OCI-LY7 (cell line): Measurements from ENCODE around the gene PCNX1. TPM values are rescaled to one million over a fixed set of nuclear protein-coding genes. Genes with fewer than 3 reads are reported as not detected.

Experiments used
- BruUV-seq: library from RNA; stranded (reverse); fragments of 400-500 nt; replicated peaks from 2 replicates; lab custom pipeline; 2021; lab: Mats Ljungman, UMichigan
- CTCF ChIA-PET: fragments of 300-600 bp; sonication (Branson Sonifier 250); formaldehyde crosslinking; loops from one replicate; lab custom pipeline; 2022; ENCODE audit warnings: antibody characterized with exemption; ENCODE audit not compliant: unreplicated experiment; lab: Charles Lee
- POLR2A ChIA-PET: fragments of 300-600 bp; sonication (Branson Sonifier 250); formaldehyde crosslinking; loops from one replicate; lab custom pipeline; 2022; ENCODE audit warnings: antibody characterized with exemption; lab: Charles Lee
- DNase-seq: peaks from one replicate; pipeline ENCODE4 v3.0.0-alpha.2; 2015; ENCODE audit warnings: low spot score
- H2AFZ ChIP-seq: fragments of 200-600 bp; sonication (generic), shearing (Covaris generic); 2 replicates; pipeline ENCODE4 v1.6.1; 2014; ENCODE audit warnings: mild to moderate bottlenecking, antibody characterized with exemption, low read length, moderate library complexity
- H3K27ac ChIP-seq: fragments of 200-600 bp; sonication (generic); 2 replicates; pipeline ENCODE4 v1.5.1; 2014; ENCODE audit warnings: mixed run types, low read depth, mild to moderate bottlenecking, moderate library complexity, low read length, inconsistent platforms; ENCODE audit not compliant: poor library complexity, severe bottlenecking
- H3K36me3 ChIP-seq: fragments of 200-600 bp; sonication (generic); 2 replicates; pipeline ENCODE4 v1.6.1; 2014; ENCODE audit warnings: mild to moderate bottlenecking, antibody characterized with exemption, low read length, moderate library complexity, mixed read lengths; ENCODE audit not compliant: insufficient read depth
- H3K4me1 ChIP-seq: fragments of 200-600 bp; sonication (generic); 2 replicates; pipeline ENCODE4 v1.5.1; 2014; ENCODE audit warnings: mild to moderate bottlenecking, low read length; ENCODE audit not compliant: insufficient read depth, poor library complexity, severe bottlenecking
- H3K4me2 ChIP-seq: fragments of 200-600 bp; sonication (generic); 2 replicates; pipeline ENCODE4 v1.6.1; 2014; ENCODE audit warnings: mild to moderate bottlenecking, low read length
- H3K4me3 ChIP-seq: fragments of 200-600 bp; sonication (generic); 2 replicates; pipeline ENCODE4 v1.5.1; 2014; ENCODE audit warnings: mild to moderate bottlenecking, low read depth, low read length; ENCODE audit not compliant: poor library complexity, severe bottlenecking
- H3K79me2 ChIP-seq: fragments of 200-600 bp; sonication (generic); 2 replicates; pipeline ENCODE4 v1.6.1; 2016; ENCODE audit warnings: low read depth, mild to moderate bottlenecking, low read length, moderate library complexity, mixed read lengths; ENCODE audit not compliant: insufficient read depth
- H3K9me2 ChIP-seq: fragments of 200-600 bp; sonication (generic); 2 replicates; pipeline ENCODE4 v1.6.1; 2016; ENCODE audit warnings: mild to moderate bottlenecking, low read length, mixed read lengths; ENCODE audit not compliant: insufficient read depth
- H3K9me3 ChIP-seq: fragments of 200-600 bp; sonication (generic); 2 replicates; pipeline ENCODE4 v1.6.1; 2014; ENCODE audit warnings: mild to moderate bottlenecking, mixed run types, low read length, mixed read lengths
- H4K20me1 ChIP-seq: fragments of 200-600 bp; sonication (generic); 2 replicates; pipeline ENCODE4 v1.6.1; 2014; ENCODE audit warnings: mild to moderate bottlenecking, antibody characterized with exemption, low read length, moderate library complexity, mixed read lengths; ENCODE audit not compliant: insufficient read depth
- EZH2phosphoT487 ChIP-seq: fragments of 200-600 bp; sonication (generic); IDR thresholded peaks from 2 replicates; pipeline ENCODE4 v1.6.1; 2018; ENCODE audit warnings: low read depth, borderline replicate concordance, mild to moderate bottlenecking, mixed run types, antibody characterized with exemption, low read length, moderate library complexity, mixed read lengths
- intact Hi-C: fragments of 100-400 bp; cut with micrococcal nuclease; formaldehyde crosslinking; loops from one replicate; pipeline ENCODE4 v1.10.0; 2022; ENCODE audit not compliant: unreplicated experiment
- total RNA-seq, 2 experiments: library from RNA; depleted of rRNA in 1 of 2; stranded (reverse); fragments of >200 nt in 1 of 2; shearing (Covaris generic) in 1 of 2; gene quantifications; 2 replicates each; pipeline ENCODE4 v1.2.3, GENCODE V29; 2014 to 2022
- TF ChIP-seq, protein P1 (sequence below): fragments of 200-600 bp; sonication (generic); conservative IDR thresholded peaks from 2 replicates; pipeline ENCODE4 v1.5.1; 2014; ENCODE audit warnings: mild to moderate bottlenecking, antibody characterized with exemption, low read length, moderate library complexity, mixed read lengths

PCNX1 gene
- total RNA-seq, 2 experiments from 2014 or later = 27.7 to 33.5 TPM

DNA sequence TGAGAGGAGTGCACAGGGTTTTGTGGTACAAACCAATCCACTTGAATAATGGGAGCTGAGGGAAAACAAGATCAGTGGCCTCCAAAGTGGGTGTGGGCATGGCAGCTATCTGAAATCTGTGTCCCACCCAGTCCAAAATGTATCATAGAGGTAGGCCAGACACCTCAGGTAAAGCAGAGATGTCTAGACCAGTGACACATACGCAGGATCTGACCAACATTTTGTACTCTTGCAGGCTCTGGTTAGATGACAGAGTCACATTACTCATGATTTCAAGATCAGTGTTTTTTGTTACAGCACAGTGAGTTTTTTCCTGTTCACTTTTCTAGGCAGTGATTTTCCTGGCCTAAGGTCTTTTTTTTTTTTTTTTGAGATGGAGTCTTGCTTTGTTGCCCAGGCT, 211.8 kb downstream of the PCNX1 start:
- Histone ChIP-seq H3K4me1 (peaks cover 61% of the 10 kb centered on the region), H3K27ac (peak overlapping the region; percentile 99), H4K20me1 (no peaks in the 10 kb centered on the region), H3K4me2 (no peak overlapping the region), H3K79me2 (no peaks in the 10 kb centered on the region), H3K9me2 (no peaks in the 10 kb centered on the region), H2AFZ (no peak overlapping the region; the same call in 1 of the 2 replicates), H3K9me3 (peaks cover 14% of the 10 kb centered on the region; the same call in 1 of the 2 replicates), H3K36me3 (peaks cover 34% of the 10 kb centered on the region), H3K4me3 (no peak overlapping the region)
- ChIA-PET CTCF (no interaction called here), POLR2A (interaction anchor here (0.6 to 1.1 kb wide), 3 partner anchors 10 to 353 kb away, joined by 3 to 4 read pairs (median 3); no protein-coding TSS in a partner anchor)
- TF ChIP-seq, protein P1, sequence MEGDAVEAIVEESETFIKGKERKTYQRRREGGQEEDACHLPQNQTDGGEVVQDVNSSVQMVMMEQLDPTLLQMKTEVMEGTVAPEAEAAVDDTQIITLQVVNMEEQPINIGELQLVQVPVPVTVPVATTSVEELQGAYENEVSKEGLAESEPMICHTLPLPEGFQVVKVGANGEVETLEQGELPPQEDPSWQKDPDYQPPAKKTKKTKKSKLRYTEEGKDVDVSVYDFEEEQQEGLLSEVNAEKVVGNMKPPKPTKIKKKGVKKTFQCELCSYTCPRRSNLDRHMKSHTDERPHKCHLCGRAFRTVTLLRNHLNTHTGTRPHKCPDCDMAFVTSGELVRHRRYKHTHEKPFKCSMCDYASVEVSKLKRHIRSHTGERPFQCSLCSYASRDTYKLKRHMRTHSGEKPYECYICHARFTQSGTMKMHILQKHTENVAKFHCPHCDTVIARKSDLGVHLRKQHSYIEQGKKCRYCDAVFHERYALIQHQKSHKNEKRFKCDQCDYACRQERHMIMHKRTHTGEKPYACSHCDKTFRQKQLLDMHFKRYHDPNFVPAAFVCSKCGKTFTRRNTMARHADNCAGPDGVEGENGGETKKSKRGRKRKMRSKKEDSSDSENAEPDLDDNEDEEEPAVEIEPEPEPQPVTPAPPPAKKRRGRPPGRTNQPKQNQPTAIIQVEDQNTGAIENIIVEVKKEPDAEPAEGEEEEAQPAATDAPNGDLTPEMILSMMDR = no peak
- no peak for TF ChIP-seq EZH2phosphoT487
- intact Hi-C loops = loop anchor here (5.0 to 10.0 kb wide), 3 partner anchors 203 to 462 kb away; partner anchors contain the start of gene SIPA1L1
- BruUV-seq = no TSS peak
- no peak for DNase-seq

DNA sequence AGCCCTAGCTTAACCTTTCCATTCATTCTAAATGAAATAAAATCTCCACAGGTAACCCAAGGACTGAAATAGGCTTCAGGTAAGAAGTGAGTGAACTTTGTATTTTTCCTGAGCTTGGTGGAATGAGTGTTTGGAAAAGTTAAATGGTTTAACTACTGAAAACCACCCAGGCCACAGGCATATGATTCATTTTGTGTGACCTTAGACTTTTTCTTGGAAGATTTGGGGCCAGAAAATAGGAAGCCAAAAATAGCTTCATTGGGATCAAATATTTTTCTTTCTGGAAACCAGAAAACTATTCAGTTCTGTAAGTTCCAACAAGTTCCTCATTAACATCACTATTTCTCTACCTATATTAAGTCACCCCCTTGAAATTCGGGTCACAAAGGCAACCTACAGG, 212.6 kb downstream of the PCNX1 start:
- BruUV-seq = no TSS peak
- H3K9me3 ChIP-seq = peaks cover 14% of the 10 kb centered on the region; the same call in 1 of the 2 replicates
- no peak overlapping the region for H3K4me3 ChIP-seq
- H3K79me2 ChIP-seq = no peaks in the 10 kb centered on the region
- CTCF ChIA-PET = no interaction called here
- no peak overlapping the region for H3K4me2 ChIP-seq
- H3K27ac ChIP-seq = no peak overlapping the region
- peaks cover 55% of the 10 kb centered on the region for H3K4me1 ChIP-seq
- H3K36me3 ChIP-seq = peaks cover 27% of the 10 kb centered on the region
- no peak for DNase-seq
- no peaks in the 10 kb centered on the region for H4K20me1 ChIP-seq
- no peak overlapping the region for H2AFZ ChIP-seq
- H3K9me2 ChIP-seq = no peaks in the 10 kb centered on the region
- intact Hi-C loops = loop anchor here (5.0 to 10.0 kb wide), 3 partner anchors 202 to 463 kb away; partner anchors contain the start of gene SIPA1L1
- TF ChIP-seq, protein P1 = no peak
- no peak for TF ChIP-seq EZH2phosphoT487
- POLR2A ChIA-PET = interaction anchor here (0.6 to 1.1 kb wide), 3 partner anchors 13 to 408 kb away, joined by 3 to 6 read pairs (median 3); no protein-coding TSS in a partner anchor

DNA sequence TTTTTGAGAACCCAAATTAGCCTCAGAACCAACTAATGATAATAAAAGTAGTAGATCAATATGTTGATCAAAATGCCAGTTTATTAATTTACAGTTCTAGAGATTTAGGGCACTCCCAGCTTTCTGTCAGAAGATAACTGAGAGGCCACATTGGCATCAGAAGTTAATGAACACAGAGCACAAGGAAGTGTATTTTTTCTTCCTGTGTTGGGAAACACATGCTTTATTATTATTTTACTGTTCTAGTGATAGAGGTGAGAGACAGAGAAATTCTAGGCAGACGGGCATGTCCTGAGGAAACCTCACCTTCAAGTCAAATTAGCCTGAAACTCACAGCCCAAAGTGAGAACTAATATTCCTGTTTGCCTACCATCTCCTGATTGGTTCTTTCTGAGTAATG, 213.7 kb downstream of the PCNX1 start:
- no peaks in the 10 kb centered on the region for H3K79me2 ChIP-seq
- DNase-seq = no peak
- H3K27ac ChIP-seq = no peak overlapping the region
- intact Hi-C loops = no loop called here
- H3K4me1 ChIP-seq = peaks cover 43% of the 10 kb centered on the region
- ChIA-PET CTCF (no interaction called here), POLR2A (interaction anchor here (0.6 kb wide), 1 partner anchor 327 kb away, joined by 4 read pairs; no protein-coding TSS in a partner anchor)
- no peak overlapping the region for H3K4me3 ChIP-seq
- H3K9me2 ChIP-seq = no peaks in the 10 kb centered on the region
- H2AFZ ChIP-seq = no peak overlapping the region
- H3K36me3 ChIP-seq = peaks cover 24% of the 10 kb centered on the region
- H3K9me3 ChIP-seq = peaks cover 14% of the 10 kb centered on the region; the same call in 1 of the 2 replicates
- TF ChIP-seq EZH2phosphoT487 = no peak
- TF ChIP-seq, protein P1 = no peak
- BruUV-seq = no TSS peak
- H4K20me1 ChIP-seq = no peaks in the 10 kb centered on the region
- H3K4me2 ChIP-seq = no peak overlapping the region
